Vagina (tissue), 2 donors: Measurements from ENCODE around the gene ADAM23.

ENCODE experiments used
- POLR2A ChIP-seq, 2 donors: fragments of 450-650 bp; IDR thresholded peaks; one replicate each; pipeline ENCODE4 v1.6.1; 2017; ENCODE audit warnings: antibody characterized with exemption in 2 of 2, mild to moderate bottlenecking in 2 of 2, moderate library complexity in 2 of 2
- TF ChIP-seq, protein P1 (sequence below), 3 experiments: fragments of 450-650 bp in 2 of 3; fragments of 200-600 bp in 1 of 3; sonication (generic) in 1 of 3; IDR thresholded peaks; one replicate each; pipeline ENCODE4 v1.5.1; 2017 to 2019; ENCODE audit warnings: antibody characterized with exemption in 3 of 3, mild to moderate bottlenecking in 2 of 3, moderate library complexity in 2 of 3

GRCh38 chr2:206482123-206482522 is 38.8 kb downstream of the ADAM23 start:
- TF ChIP-seq POLR2A (IDR thresholded peaks at IDR 0.05) = no peak
- TF ChIP-seq, protein P1, sequence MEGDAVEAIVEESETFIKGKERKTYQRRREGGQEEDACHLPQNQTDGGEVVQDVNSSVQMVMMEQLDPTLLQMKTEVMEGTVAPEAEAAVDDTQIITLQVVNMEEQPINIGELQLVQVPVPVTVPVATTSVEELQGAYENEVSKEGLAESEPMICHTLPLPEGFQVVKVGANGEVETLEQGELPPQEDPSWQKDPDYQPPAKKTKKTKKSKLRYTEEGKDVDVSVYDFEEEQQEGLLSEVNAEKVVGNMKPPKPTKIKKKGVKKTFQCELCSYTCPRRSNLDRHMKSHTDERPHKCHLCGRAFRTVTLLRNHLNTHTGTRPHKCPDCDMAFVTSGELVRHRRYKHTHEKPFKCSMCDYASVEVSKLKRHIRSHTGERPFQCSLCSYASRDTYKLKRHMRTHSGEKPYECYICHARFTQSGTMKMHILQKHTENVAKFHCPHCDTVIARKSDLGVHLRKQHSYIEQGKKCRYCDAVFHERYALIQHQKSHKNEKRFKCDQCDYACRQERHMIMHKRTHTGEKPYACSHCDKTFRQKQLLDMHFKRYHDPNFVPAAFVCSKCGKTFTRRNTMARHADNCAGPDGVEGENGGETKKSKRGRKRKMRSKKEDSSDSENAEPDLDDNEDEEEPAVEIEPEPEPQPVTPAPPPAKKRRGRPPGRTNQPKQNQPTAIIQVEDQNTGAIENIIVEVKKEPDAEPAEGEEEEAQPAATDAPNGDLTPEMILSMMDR (IDR thresholded peaks at IDR 0.05) = no peak
